Aorta (tissue), 5 donors: Measurements from ENCODE around the gene AMBRA1. TPM values are rescaled to one million over a fixed set of nuclear protein-coding genes. Genes with fewer than 3 reads are reported as not detected.

Experiments used
- ATAC-seq: fragments of 200-7000 bp; cut with Tn5 transposase; one replicate; pipeline ENCODE4 v1.9.1; 2022; ENCODE audit warnings: moderate library complexity; ENCODE audit not compliant: low FRiP score
- DNase-seq, 2 donors: peaks; one replicate each; pipeline ENCODE4 v3.0.0-alpha.2; 2020
- H3K27ac ChIP-seq, 2 donors: one replicate each; pipeline ENCODE4 v1.5.1; 2013; ENCODE audit warnings: low read length in 2 of 2, mild to moderate bottlenecking in 2 of 2, moderate library complexity in 2 of 2, control low read depth in 1 of 2, inconsistent platforms in 1 of 2, low read depth in 1 of 2
- H3K27me3 ChIP-seq, 2 donors: one replicate each; pipeline ENCODE4 v1.6.1; 2013; ENCODE audit warnings: control low read depth in 1 of 2, low read length in 1 of 2, mild to moderate bottlenecking in 1 of 2, moderate library complexity in 1 of 2; ENCODE audit not compliant: insufficient read depth in 2 of 2, control insufficient read depth in 1 of 2
- H3K36me3 ChIP-seq, 2 donors: one replicate each; pipeline ENCODE4 v1.6.1; 2013; ENCODE audit warnings: control low read depth in 1 of 2, low read length in 1 of 2, mild to moderate bottlenecking in 1 of 2; ENCODE audit not compliant: insufficient read depth in 2 of 2, control insufficient read depth in 1 of 2
- H3K4me1 ChIP-seq, 2 donors: one replicate each; pipeline ENCODE4 v1.6.1; 2013; ENCODE audit warnings: low read length in 2 of 2, control low read depth in 1 of 2, mild to moderate bottlenecking in 1 of 2, moderate library complexity in 1 of 2; ENCODE audit not compliant: insufficient read depth in 2 of 2, control insufficient read depth in 1 of 2
- H3K4me3 ChIP-seq, 2 donors: one replicate each; pipeline ENCODE4 v1.5.1; 2013; ENCODE audit warnings: low read length in 2 of 2, control low read depth in 1 of 2, mild to moderate bottlenecking in 1 of 2
- H3K9me3 ChIP-seq: one replicate; pipeline ENCODE4 v1.6.1; 2013; ENCODE audit warnings: mild to moderate bottlenecking, low read length; ENCODE audit not compliant: control insufficient read depth
- WGBS, 2 donors: extraction: QIAGEN DNeasy Blood & Tissue Kit; methylation state at CpG; one replicate each; pipeline ENCODE4 v1.1.7; 2013; 5-methylcytosine and 5-hydroxymethylcytosine counted together
- intact Hi-C, 2 donors: fragments of 100-400 bp; cut with DNase I; formaldehyde crosslinking; loops; one replicate each; pipeline versions ENCODE4 v1.14.2 to v1.15.0; 2022
- polyA plus RNA-seq, 2 donors: library from polyadenylated mRNA; stranded (reverse); fragments of 200-250 nt; gene quantifications; one replicate each; pipeline ENCODE4 v1.2.3, GENCODE V29; 2013
- total RNA-seq, 2 donors: library from RNA; stranded (reverse); fragmentation: NEBNext Ultra II Directional; extraction: Animal tissue kit (Norgen Biotek cat#: 25700); gene quantifications; one replicate each; pipeline ENCODE4 v1.2.1, GENCODE V29; 2021
- donor health status: healthy with polysubstance abuse.
- donor health status: Bipolar disorder and iron deficiency.
- donor health status: DM: no; HTN: no; CAD: no.
- donor health status: DM: no; HTN: no; CAD: no.
- donor health status: DM: yes; HTN: yes; CAD: no.

The AMBRA1 gene
- total and polyA plus RNA-seq, 4 donors, result 2.6 to 35.0 (median 16.8) TPM

DNA sequence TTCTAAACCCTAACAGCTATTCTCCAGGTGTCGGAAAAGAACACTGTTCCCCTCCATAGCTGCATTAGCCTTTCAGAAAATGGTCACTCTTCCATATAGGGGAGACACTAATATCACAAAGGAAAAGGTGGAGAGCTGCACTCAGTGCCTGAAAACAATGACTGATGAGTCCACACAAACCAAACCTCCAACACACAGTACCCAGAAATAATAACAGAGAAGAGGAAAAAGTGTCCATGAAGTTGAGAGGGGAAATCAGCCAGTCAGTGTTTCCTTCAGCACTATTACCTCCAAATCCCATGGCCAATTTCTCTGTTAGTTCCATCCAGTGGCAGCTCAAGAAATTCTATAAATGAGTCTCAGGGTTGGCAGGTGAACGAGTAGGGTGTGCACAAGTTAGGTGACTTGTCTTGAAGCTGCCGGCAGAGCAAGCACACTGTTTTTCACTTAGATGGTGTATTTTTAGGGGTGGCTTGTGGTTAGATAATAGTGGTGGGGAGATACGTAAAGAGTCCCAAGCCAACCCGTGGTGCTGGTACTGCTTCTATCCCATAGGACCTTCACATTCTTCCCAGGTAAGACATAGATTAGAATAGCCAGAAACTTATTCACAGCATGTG lies 117.8 kb downstream of the AMBRA1 start:
- H3K36me3 ChIP-seq, result no peaks in the 10 kb centered on the region
- intact Hi-C loops, result no loop called here
- no peak overlapping the region for H3K4me3 ChIP-seq
- no peak for DNase-seq
- no peaks in the 10 kb centered on the region for H3K9me3 ChIP-seq
- WGBS, 2 donors, result 88 to 93% methylated on average over 5 of the region's 5 CpGs
- peaks cover 0 to 2% of the 10 kb centered on the region in 2 donors for H3K4me1 ChIP-seq
- no peak overlapping the region for H3K27ac ChIP-seq
- no peaks in the 10 kb centered on the region for H3K27me3 ChIP-seq
- ATAC-seq, result no peak

DNA sequence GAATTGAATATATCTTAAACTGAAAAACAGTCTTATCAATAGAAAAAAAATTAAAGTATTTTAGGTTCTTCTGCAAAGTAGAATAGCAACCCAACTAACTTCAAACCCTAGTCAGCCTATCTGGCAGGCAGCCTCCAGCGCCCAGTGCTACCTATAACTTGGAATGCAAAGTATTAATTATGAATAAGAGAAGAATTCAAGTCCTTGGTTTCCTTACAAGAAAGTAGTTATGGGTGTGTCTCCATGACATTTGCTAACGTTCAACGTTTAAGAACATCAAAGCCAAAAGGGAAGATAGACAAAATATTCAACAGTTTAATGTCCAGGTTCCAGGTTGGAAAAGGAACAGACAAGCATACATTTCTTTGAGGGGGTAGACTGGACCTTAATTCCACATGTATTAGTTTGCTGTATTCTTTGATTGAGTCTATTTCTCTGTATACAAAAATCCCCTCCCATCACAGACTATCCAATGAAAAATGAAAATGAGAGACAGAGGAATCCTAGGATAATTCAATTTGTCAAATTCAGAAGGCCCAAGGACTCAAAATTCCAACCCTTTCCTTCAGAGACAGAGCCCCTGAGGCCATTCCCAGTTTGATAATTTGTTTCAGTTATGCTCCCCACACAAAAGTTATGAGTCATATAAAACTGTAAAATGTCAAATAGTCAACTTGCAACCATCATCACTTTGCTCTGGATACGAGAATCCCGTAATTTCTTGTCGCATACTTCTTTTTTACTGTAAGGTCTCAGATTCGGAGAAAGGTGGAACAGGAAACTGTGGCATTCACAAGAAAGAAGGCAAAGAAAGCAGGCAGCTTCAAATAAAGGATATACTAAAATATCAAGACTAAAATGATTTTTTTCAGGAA lies 118.5 kb downstream of the AMBRA1 start:
- ATAC-seq (no peak), DNase-seq (no peak)
- no peaks in the 10 kb centered on the region for H3K9me3 ChIP-seq
- no peaks in the 10 kb centered on the region for H3K36me3 ChIP-seq
- no peak overlapping the region for H3K27ac ChIP-seq
- WGBS, 2 donors, result 86 to 88% methylated on average over 7 of the region's 7 CpGs
- intact Hi-C loops, result no loop called here
- no peak overlapping the region for H3K4me3 ChIP-seq
- H3K27me3 ChIP-seq, result no peaks in the 10 kb centered on the region
- H3K4me1 ChIP-seq, result peaks cover 0 to 2% of the 10 kb centered on the region in 2 donors

GRCh38 chr11:46472662-46472994 lies 121.2 kb downstream of the AMBRA1 start:
- Histone ChIP-seq H3K9me3 (no peaks in the 10 kb centered on the region), H3K36me3 (no peaks in the 10 kb centered on the region), H3K4me3 (no peak overlapping the region), H3K27me3 (no peaks in the 10 kb centered on the region), H3K4me1 (peaks cover 0 to 2% of the 10 kb centered on the region in 2 donors), H3K27ac (no peak overlapping the region)
- WGBS, 2 donors, result 66 to 86% methylated on average over 1 of the region's 1 CpG
- DNase-seq (no peak), ATAC-seq (no peak)
- intact Hi-C loops, result no loop called here

GRCh38 chr11:46471943-46472661 lies 121.7 kb downstream of the AMBRA1 start:
- H3K4me3 ChIP-seq, result no peak overlapping the region
- H3K27me3 ChIP-seq, result no peaks in the 10 kb centered on the region
- no peak for DNase-seq
- H3K36me3 ChIP-seq, result no peaks in the 10 kb centered on the region
- no peaks in the 10 kb centered on the region for H3K9me3 ChIP-seq
- H3K27ac ChIP-seq, result no peak overlapping the region
- no peak for ATAC-seq
- intact Hi-C loops, result no loop called here
- 56 to 58% methylated on average over 5 of the region's 5 CpGs for WGBS, 2 donors
- H3K4me1 ChIP-seq, result peaks cover 0 to 2% of the 10 kb centered on the region in 2 donors

GRCh38 chr11:46469926-46470325 lies 123.9 kb downstream of the AMBRA1 start:
- Histone ChIP-seq H3K4me1 (peaks cover 0 to 2% of the 10 kb centered on the region in 2 donors), H3K27ac (no peak overlapping the region), H3K27me3 (no peaks in the 10 kb centered on the region), H3K4me3 (no peak overlapping the region), H3K36me3 (no peaks in the 10 kb centered on the region), H3K9me3 (no peaks in the 10 kb centered on the region)
- intact Hi-C loops, result loop anchor here in 1 of 2 donors (10.0 kb wide), 1 partner anchor 65 kb away; no protein-coding TSS in a partner anchor
- ATAC-seq (no peak), DNase-seq (no peak)
- 79 to 84% methylated on average over 4 of the region's 4 CpGs for WGBS, 2 donors

GRCh38 chr11:46465683-46466082 lies 128.1 kb downstream of the AMBRA1 start:
- H3K4me3 ChIP-seq, result no peak overlapping the region
- 73 to 91% methylated on average over 1 of the region's 1 CpG for WGBS, 2 donors
- no peak for ATAC-seq
- peaks cover 0 to 6% of the 10 kb centered on the region in 2 donors for H3K4me1 ChIP-seq
- no peak overlapping the region for H3K27ac ChIP-seq
- H3K9me3 ChIP-seq, result no peaks in the 10 kb centered on the region
- no peaks in the 10 kb centered on the region for H3K27me3 ChIP-seq
- no peaks in the 10 kb centered on the region for H3K36me3 ChIP-seq
- intact Hi-C loops, result loop anchor here in 1 of 2 donors (10.0 kb wide), 1 partner anchor 61 kb away; no protein-coding TSS in a partner anchor
- DNase-seq, result no peak

DNA sequence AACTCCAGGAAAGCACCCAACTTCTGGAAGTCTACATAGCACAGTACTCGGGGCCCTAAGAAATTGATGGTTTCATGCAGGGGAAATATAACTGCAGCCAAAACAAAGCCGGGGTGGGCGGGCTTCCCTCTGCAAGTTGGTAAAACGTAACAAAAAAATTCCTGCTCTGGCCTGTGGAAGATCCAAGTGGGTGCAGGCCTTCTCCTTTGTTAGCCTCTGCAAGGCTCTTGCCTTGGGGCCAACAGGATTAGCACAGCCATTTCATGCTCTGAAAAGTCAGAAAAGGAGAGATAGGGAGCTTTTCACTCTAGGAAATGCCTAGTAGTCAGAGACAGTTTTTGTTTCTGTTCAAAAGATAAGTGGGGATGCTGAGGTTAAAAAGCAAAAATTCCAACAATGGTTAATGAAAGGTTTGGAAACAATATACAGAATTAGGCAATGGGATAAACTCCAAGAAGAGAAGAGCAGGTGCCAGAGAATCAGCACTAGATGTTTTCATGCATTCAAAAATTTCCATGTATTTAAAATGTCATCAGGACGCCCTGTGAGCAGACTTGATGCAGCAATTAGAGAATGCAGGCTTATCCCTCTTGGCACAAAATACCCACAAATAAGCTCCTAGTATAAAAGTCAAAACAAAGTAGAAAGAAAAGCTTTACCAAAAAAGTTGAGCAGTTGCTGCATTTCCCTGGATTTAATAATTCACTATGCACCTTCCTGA lies 130.0 kb downstream of the AMBRA1 start:
- Histone ChIP-seq H3K27ac (no peak overlapping the region), H3K27me3 (no peaks in the 10 kb centered on the region), H3K4me3 (no peak overlapping the region), H3K36me3 (no peaks in the 10 kb centered on the region), H3K4me1 (peaks cover 0 to 6% of the 10 kb centered on the region in 2 donors), H3K9me3 (no peaks in the 10 kb centered on the region)
- DNase-seq, result no peak
- no peak for ATAC-seq
- 10 to 13% methylated on average over 5 of the region's 5 CpGs for WGBS, 2 donors
- intact Hi-C loops, result loop anchor here in 1 of 2 donors (10.0 kb wide), 1 partner anchor 59 kb away; no protein-coding TSS in a partner anchor

DNA sequence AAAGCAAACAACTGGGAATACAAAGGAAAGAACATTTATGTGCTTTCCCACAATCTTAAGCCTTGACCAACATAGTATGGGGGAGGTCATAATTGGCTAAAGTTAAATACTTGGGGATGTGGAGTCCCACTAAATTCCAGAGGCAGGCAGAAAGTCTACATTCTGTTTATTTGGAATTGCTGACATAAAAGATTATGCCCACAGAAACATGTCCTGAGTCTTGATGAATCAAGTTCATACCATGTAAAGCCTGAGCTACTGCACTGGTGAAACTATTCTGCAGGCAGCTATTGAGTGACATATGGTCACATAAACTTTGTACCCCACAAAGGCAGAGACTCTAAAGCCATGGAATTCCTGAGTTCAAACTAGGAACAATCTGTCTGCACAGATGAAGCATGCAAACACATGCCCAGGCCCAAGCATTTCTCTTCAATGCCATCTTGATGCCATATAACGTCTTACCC lies 132.3 kb downstream of the AMBRA1 start:
- intact Hi-C loops, result loop anchor here in 1 of 2 donors (10.0 kb wide), 1 partner anchor 57 kb away; no protein-coding TSS in a partner anchor
- no peak overlapping the region for H3K4me3 ChIP-seq
- DNase-seq, result no peak
- peaks cover 0 to 6% of the 10 kb centered on the region in 2 donors for H3K4me1 ChIP-seq
- no peak overlapping the region for H3K27ac ChIP-seq
- no peaks in the 10 kb centered on the region for H3K9me3 ChIP-seq
- no peak for ATAC-seq
- H3K36me3 ChIP-seq, result no peaks in the 10 kb centered on the region
- WGBS, 2 donors, result 76 to 84% methylated on average over 1 of the region's 1 CpG
- no peaks in the 10 kb centered on the region for H3K27me3 ChIP-seq
